GM12873 (cell line): ENCODE results near the gene FARP2.

Experiments
- TF ChIP-seq, protein P1 (sequence below): IDR thresholded peaks from 2 replicates; pipeline ENCODE4 v1.5.1; 2012; ENCODE audit warnings: low read depth, mild to moderate bottlenecking, moderate library complexity, low read length, control low read depth; ENCODE audit not compliant: insufficient read depth; ENCODE audit errors: missing control alignments

FARP2 gene

DNA sequence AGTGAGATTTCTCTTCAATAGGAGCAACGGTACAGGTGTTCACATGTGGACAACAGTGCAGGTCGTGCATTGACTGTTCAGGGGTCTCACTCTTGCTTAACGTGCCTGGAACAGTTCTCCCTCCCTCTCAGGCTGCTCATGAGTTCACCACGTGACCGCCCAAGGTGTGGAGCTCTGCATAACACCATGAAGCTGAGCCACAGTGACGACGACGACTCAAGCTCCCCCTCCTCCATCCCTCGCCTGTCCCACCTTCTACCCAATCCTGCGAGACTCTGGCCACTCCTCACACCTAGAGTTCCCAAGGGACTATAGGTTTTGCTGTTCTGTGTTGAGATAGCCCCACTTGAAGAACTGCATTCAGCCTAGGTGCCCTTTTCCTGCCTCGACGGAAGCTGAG, 109.5 kb downstream of the FARP2 start:
- TF ChIP-seq, protein P1, sequence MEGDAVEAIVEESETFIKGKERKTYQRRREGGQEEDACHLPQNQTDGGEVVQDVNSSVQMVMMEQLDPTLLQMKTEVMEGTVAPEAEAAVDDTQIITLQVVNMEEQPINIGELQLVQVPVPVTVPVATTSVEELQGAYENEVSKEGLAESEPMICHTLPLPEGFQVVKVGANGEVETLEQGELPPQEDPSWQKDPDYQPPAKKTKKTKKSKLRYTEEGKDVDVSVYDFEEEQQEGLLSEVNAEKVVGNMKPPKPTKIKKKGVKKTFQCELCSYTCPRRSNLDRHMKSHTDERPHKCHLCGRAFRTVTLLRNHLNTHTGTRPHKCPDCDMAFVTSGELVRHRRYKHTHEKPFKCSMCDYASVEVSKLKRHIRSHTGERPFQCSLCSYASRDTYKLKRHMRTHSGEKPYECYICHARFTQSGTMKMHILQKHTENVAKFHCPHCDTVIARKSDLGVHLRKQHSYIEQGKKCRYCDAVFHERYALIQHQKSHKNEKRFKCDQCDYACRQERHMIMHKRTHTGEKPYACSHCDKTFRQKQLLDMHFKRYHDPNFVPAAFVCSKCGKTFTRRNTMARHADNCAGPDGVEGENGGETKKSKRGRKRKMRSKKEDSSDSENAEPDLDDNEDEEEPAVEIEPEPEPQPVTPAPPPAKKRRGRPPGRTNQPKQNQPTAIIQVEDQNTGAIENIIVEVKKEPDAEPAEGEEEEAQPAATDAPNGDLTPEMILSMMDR: no peak

DNA sequence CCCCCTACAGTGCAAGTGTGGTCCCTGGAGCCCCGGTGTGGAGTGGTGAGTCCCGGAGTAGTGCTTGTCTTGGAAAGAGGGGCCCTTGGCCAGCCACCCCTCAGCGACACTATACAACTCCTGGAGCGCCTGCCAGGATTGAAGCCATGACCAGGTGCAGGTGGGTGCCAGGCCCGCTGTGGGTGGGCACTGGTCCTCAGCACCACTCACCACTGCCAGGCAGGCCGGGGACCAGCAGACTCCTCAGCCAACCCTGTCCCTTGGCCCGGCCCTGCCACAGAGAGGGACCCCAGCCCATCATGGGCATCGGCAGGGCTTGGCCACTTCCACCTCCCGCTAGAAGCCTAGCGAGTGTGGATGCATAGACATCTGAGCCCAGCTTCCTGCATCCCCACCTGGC, 110.1 kb downstream of the FARP2 start:
- TF ChIP-seq, protein P1: no peak

DNA sequence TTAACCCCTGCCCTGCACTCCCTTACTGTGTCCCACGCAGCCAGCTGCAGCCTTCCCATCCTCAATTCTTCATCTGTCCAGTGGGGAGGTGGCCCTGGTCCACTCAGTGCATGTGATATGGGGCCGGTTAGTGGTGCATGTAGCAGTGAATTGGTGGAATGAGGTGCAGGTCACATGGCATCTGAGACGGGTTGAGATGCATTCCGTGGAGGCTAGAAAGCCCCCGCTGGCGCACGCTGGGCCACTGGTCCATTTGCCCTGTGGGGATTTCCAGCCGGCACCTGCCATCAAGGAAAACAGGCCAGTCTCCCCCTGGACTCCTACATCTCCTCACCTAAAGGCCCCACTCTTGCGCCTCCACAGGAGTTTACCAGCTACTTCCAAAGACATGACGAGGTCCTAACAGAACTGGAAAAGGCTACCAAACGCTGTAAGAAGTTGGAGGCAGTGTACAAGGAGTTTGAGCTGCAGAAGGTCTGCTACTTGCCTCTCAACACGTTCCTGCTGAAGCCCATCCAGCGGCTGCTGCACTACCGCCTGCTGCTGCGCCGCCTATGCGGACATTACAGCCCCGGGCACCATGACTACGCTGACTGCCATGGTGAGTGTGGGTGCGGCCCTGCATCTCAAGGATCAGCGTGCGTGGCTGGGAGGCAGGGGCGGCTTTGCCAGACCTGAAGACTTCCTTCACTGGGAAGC, 111.8 kb downstream of the FARP2 start:
- TF ChIP-seq, protein P1: no peak

DNA sequence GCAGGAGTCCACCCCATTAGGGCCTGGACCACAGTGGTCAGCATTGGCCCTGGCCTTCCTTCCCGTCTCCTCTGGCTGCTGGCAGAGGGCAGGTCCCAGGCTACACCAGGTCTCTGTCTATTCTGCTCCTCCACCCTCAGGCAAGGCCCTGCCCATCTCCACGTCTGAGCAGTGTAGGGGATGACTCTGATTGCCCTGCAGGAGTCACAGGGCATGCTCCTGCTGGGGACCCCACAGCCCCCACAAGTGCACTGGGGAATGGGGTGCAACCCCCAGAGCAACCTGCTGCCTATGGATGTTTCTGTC, 112.3 kb downstream of the FARP2 start:
- TF ChIP-seq, protein P1: no peak

DNA sequence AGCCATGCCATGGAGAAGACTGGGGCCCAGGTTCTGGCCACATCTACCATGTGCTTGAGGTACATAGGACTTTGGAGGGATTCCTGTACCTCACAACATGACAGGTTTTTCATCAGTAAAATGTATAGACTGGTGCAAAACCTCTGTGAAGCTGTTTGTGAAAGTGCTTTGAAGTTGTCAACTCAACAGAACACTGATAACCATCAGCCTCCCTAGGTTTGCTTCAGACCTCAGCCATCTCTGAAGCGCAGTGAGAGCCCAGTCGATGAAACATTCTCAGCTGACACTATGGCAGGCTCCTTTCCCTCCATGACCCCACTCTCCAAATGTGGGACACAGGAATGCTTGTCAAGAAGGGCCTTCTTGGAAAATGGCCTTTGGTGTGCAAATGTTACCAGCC, 113.7 kb downstream of the FARP2 start:
- TF ChIP-seq, protein P1: no peak

DNA sequence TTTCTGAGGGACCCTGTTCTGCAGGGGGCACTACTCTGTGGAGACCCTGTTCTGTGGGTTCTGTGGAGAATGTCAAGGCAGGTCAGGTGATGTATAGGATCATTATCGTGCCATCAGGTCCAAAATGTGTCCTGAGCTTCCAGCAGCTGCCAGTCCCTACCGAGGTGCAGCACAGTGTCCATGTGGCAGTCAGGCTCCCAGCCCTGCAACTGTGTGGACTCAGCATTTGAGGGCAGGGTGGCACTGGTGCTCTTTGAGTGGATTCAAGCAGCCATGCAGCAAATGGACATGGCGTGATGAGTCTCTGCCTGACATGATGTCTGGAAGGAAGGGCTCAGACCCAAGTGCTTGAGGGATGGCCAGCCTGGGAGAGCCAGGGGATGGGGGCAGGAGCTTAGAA, 117.3 kb downstream of the FARP2 start:
- TF ChIP-seq, protein P1: no peak

DNA sequence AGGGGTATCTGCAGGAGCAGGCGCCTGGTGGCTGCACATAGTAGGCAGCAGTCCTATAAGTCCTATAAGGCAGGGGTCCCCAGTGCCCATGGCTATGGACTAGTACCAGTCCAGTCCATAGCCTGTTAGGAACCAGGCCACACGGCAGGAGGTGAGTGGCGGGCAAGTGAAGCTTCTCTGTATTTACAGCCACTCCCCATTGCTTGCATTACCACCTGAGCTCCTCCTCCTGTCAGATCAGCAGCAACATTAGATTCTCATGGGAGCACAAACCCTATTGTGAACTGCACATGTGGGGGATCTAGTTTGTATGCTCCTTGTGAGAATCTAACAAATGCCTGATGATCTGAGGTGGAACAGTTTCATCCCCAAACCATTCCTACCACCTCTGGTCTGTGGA, 119.2 kb downstream of the FARP2 start:
- TF ChIP-seq, protein P1: no peak
